ENCODE results near the gene PRKCH.

Gene PRKCH

DNA sequence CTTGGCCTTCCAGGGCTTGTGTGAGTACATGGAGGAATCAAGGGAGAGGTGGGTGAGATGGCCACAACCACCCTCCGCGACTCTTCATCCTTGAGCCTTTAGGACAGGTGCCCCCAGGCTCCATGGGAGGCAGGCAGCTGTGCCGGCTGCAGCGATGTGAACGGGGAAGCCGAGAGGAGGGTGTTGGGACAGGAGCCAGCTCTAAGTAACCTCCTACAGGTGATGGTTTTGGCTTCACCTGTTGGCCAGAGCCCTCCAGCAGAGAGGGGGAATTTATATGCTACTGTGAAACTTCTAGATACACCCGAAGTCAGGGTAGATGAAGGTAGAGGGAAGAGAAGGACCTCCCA lies 241.8 kb downstream of the PRKCH start:
- no peaks in the 10 kb centered on the region for H3K36me3 ChIP-seq (ENCODE audit: control insufficient read depth, insufficient read depth, low read length)
- no peak overlapping the region for H3K23ac ChIP-seq (ENCODE audit: low read length)
- no peak overlapping the region for H2AK5ac ChIP-seq (ENCODE audit: low read length)
- H3K9ac ChIP-seq (ENCODE audit: low read length) = no peak overlapping the region
- no peak overlapping the region for H4K8ac ChIP-seq (ENCODE audit: low read depth, low read length)
- H2BK120ac ChIP-seq (ENCODE audit: low read depth, low read length) = no peak overlapping the region
- H3K4me1 ChIP-seq (ENCODE audit: control insufficient read depth, low read depth, low read length) = peaks cover 4% of the 10 kb centered on the region
- no peak overlapping the region for H4K5ac ChIP-seq (ENCODE audit: low read length)
- peak overlapping the region; percentile 12 for H3K56ac ChIP-seq (ENCODE audit: low read length)
- H3K27ac ChIP-seq (ENCODE audit: low read depth, low read length) = no peak overlapping the region
- no peaks in the 10 kb centered on the region for H3K27me3 ChIP-seq (ENCODE audit: insufficient read depth, low read length, poor library complexity)
- H2BK5ac ChIP-seq (ENCODE audit: low read length) = no peak overlapping the region
- H3K79me2 ChIP-seq (ENCODE audit: control insufficient read depth, insufficient read depth, low read length) = no peaks in the 10 kb centered on the region
- no peak for DNase-seq
- WGBS (ENCODE audit: extremely low coverage, insufficient coverage, low lambda C conversion rate) = no CpG with 5 or more reads among the region's 7 CpGs
- no peak overlapping the region for H3K4me3 ChIP-seq (ENCODE audit: low read length)
- no peaks in the 10 kb centered on the region for H3K79me1 ChIP-seq (ENCODE audit: low read length)
- no peak overlapping the region for H2BK15ac ChIP-seq (replicated peaks; ENCODE audit: low read depth)
- H3K18ac ChIP-seq (ENCODE audit: low read length) = no peak overlapping the region
- H3K4ac ChIP-seq (ENCODE audit: low read depth, low read length) = no peak overlapping the region
- no peak overlapping the region for H3K4me2 ChIP-seq (ENCODE audit: low read length)

DNA sequence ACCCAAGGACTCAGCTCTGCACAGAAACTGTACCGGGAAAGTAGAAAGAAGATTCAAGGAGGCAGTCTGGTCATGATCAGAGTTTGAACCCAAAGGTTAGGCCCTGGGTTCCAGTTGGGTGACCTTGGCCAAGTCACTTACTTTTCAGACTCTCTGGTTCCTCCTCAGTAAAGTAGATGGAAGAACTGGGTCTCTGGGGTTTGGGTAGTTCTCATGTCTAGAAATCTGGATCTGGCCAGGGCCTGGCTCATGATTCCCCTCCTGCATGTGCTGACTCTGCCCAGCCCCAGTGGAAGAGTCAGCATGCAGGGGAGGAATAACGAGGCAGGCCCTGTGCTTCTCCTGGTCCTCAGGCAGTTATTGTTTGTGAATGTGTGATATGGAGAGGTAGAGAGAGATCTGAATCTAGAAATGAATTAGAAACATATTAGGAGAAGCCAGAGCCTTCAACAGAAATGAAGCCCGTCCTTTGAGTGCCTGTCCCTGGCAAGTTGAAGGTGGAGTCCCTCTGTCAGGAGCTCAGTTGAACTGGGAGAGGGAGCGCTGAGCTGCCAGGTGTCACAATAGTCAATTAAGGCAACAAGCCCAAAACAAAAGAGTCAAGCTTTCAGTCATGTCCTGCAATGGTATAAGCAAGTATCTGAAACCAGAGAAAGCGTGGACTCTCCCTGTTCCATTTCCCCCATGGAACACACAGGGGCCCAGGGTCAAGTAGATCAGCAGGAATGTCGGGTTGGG lies 242.7 kb downstream of the PRKCH start:
- no peak for DNase-seq
- Histone ChIP-seq H3K27me3 (ENCODE audit: insufficient read depth, low read length, poor library complexity) (no peaks in the 10 kb centered on the region), H2BK5ac (ENCODE audit: low read length) (no peak overlapping the region), H3K4ac (ENCODE audit: low read depth, low read length) (no peak overlapping the region), H2BK15ac (replicated peaks; ENCODE audit: low read depth) (no peak overlapping the region), H4K8ac (ENCODE audit: low read depth, low read length) (no peak overlapping the region), H3K23ac (ENCODE audit: low read length) (no peak overlapping the region), H2BK120ac (ENCODE audit: low read depth, low read length) (no peak overlapping the region), H3K9ac (ENCODE audit: low read length) (no peak overlapping the region), H4K5ac (ENCODE audit: low read length) (no peak overlapping the region), H3K4me3 (ENCODE audit: low read length) (no peak overlapping the region), H3K79me2 (ENCODE audit: control insufficient read depth, insufficient read depth, low read length) (no peaks in the 10 kb centered on the region), H3K36me3 (ENCODE audit: control insufficient read depth, insufficient read depth, low read length) (no peaks in the 10 kb centered on the region), H3K4me2 (ENCODE audit: low read length) (no peak overlapping the region), H2AK5ac (ENCODE audit: low read length) (no peak overlapping the region), H3K18ac (ENCODE audit: low read length) (no peak overlapping the region), H3K27ac (ENCODE audit: low read depth, low read length) (no peak overlapping the region), H3K79me1 (ENCODE audit: low read length) (no peaks in the 10 kb centered on the region), H3K56ac (ENCODE audit: low read length) (peak overlapping the region; percentile 6), H3K4me1 (ENCODE audit: control insufficient read depth, low read depth, low read length) (peaks cover 4% of the 10 kb centered on the region)
- no CpG with 5 or more reads among the region's 6 CpGs for WGBS (ENCODE audit: extremely low coverage, insufficient coverage, low lambda C conversion rate)

DNA sequence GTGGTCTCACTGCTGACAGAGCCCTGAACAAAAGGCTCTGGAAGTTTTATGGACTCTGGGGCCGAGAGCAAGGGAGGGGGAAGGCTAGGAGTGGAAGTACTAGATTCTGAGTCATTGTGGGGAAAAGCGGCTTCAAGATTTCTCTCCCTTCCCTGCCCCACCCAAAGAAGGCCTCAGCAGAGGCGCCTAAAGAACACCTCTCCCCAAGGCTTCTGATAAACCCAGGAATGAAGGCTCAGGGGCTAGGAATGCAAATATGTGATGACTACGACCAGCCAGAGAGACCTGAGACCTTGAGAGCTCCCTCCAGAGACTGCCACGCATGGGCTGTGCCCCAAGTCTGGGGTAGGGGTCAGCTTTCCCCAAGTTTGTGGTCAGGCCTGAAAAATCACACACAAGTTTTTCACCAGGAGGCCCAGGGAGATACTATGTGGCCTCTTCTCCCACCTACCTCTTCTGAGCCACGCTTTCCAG lies 243.3 kb downstream of the PRKCH start:
- peak overlapping the region; percentile 6 for H3K56ac ChIP-seq (ENCODE audit: low read length)
- no peaks in the 10 kb centered on the region for H3K27me3 ChIP-seq (ENCODE audit: insufficient read depth, low read length, poor library complexity)
- peaks cover 4% of the 10 kb centered on the region for H3K4me1 ChIP-seq (ENCODE audit: control insufficient read depth, low read depth, low read length)
- no peak overlapping the region for H2AK5ac ChIP-seq (ENCODE audit: low read length)
- no peaks in the 10 kb centered on the region for H3K79me2 ChIP-seq (ENCODE audit: control insufficient read depth, insufficient read depth, low read length)
- no peak overlapping the region for H3K4ac ChIP-seq (ENCODE audit: low read depth, low read length)
- no CpG with 5 or more reads among the region's 6 CpGs for WGBS (ENCODE audit: extremely low coverage, insufficient coverage, low lambda C conversion rate)
- peak; percentile 83 for DNase-seq
- no peak overlapping the region for H4K5ac ChIP-seq (ENCODE audit: low read length)
- H2BK5ac ChIP-seq (ENCODE audit: low read length) = no peak overlapping the region
- H3K9ac ChIP-seq (ENCODE audit: low read length) = no peak overlapping the region
- no peak overlapping the region for H2BK15ac ChIP-seq (replicated peaks; ENCODE audit: low read depth)
- no peak overlapping the region for H3K23ac ChIP-seq (ENCODE audit: low read length)
- H3K4me2 ChIP-seq (ENCODE audit: low read length) = no peak overlapping the region
- H3K79me1 ChIP-seq (ENCODE audit: low read length) = no peaks in the 10 kb centered on the region
- no peak overlapping the region for H3K18ac ChIP-seq (ENCODE audit: low read length)
- H4K8ac ChIP-seq (ENCODE audit: low read depth, low read length) = no peak overlapping the region
- H3K27ac ChIP-seq (ENCODE audit: low read depth, low read length) = no peak overlapping the region
- no peak overlapping the region for H2BK120ac ChIP-seq (ENCODE audit: low read depth, low read length)
- H3K36me3 ChIP-seq (ENCODE audit: control insufficient read depth, insufficient read depth, low read length) = no peaks in the 10 kb centered on the region
- no peak overlapping the region for H3K4me3 ChIP-seq (ENCODE audit: low read length)

DNA sequence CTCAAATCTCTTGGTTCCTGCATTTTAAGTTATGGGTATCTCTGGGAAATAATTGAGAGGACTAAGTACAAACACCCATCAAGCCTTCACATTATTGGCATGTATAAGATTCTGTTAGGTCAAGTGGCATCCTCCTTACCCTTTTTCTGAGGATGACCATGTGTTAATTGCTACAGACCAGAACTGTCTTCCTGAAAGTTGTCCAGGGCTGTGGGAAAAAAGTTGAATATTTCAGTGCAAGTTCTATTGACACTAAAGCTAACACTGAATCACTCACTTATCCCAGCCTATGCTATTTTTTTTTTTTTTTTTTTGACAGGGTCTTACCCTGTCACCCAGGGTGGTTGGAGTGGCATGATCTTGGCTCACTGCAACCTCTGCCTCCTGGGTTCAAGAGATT lies 243.8 kb downstream of the PRKCH start:
- H3K4ac ChIP-seq (ENCODE audit: low read depth, low read length) = no peak overlapping the region
- H4K8ac ChIP-seq (ENCODE audit: low read depth, low read length) = no peak overlapping the region
- no peaks in the 10 kb centered on the region for H3K79me2 ChIP-seq (ENCODE audit: control insufficient read depth, insufficient read depth, low read length)
- no peaks in the 10 kb centered on the region for H3K79me1 ChIP-seq (ENCODE audit: low read length)
- no peak overlapping the region for H3K27ac ChIP-seq (ENCODE audit: low read depth, low read length)
- H3K56ac ChIP-seq (ENCODE audit: low read length) = no peak overlapping the region
- no peak overlapping the region for H3K9ac ChIP-seq (ENCODE audit: low read length)
- H3K18ac ChIP-seq (ENCODE audit: low read length) = no peak overlapping the region
- no peak overlapping the region for H2AK5ac ChIP-seq (ENCODE audit: low read length)
- no peak overlapping the region for H2BK5ac ChIP-seq (ENCODE audit: low read length)
- no peak for DNase-seq
- no peaks in the 10 kb centered on the region for H3K27me3 ChIP-seq (ENCODE audit: insufficient read depth, low read length, poor library complexity)
- H4K5ac ChIP-seq (ENCODE audit: low read length) = no peak overlapping the region
- peaks cover 4% of the 10 kb centered on the region for H3K4me1 ChIP-seq (ENCODE audit: control insufficient read depth, low read depth, low read length)
- no peak overlapping the region for H3K4me3 ChIP-seq (ENCODE audit: low read length)
- no peak overlapping the region for H2BK120ac ChIP-seq (ENCODE audit: low read depth, low read length)
- H2BK15ac ChIP-seq (replicated peaks; ENCODE audit: low read depth) = no peak overlapping the region
- H3K36me3 ChIP-seq (ENCODE audit: control insufficient read depth, insufficient read depth, low read length) = no peaks in the 10 kb centered on the region
- no peak overlapping the region for H3K23ac ChIP-seq (ENCODE audit: low read length)
- H3K4me2 ChIP-seq (ENCODE audit: low read length) = no peak overlapping the region

DNA sequence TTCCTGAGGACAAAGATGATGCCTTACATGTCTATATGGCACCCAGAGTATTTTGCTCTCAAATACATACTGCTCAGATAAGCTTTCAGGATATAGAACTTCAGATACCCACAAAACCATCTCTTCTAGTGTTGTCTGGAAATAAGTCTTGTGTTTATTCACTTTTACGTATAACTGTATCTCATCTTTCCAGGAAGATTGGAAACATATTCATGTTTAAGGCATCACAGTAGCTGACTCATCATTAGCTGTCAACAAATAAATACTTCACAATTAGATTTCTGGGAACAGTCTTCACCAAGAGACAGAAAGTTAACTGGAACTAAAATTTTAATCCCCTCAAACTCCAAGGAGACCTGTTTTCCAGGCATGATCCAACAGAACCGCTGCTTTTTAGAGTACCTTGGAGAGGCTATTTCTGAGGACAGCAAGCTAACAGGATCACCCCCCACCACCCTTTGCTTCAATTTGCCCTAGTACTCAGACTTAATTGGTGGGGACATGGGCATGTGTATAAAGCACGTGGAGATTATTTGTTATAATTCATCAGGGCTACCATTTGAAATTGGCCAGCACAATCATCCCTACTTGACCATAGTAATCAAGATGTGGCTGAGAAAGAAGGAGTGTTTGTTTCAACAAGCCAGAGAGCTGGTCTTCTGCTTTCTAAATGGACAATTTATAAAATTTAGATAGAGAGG lies 244.6 kb downstream of the PRKCH start:
- no peaks in the 10 kb centered on the region for H3K27me3 ChIP-seq (ENCODE audit: insufficient read depth, low read length, poor library complexity)
- no peaks in the 10 kb centered on the region for H3K79me1 ChIP-seq (ENCODE audit: low read length)
- no peak overlapping the region for H3K23ac ChIP-seq (ENCODE audit: low read length)
- H3K79me2 ChIP-seq (ENCODE audit: control insufficient read depth, insufficient read depth, low read length) = no peaks in the 10 kb centered on the region
- H3K36me3 ChIP-seq (ENCODE audit: control insufficient read depth, insufficient read depth, low read length) = no peaks in the 10 kb centered on the region
- H3K4me1 ChIP-seq (ENCODE audit: control insufficient read depth, low read depth, low read length) = peaks cover 4% of the 10 kb centered on the region
- no peak overlapping the region for H3K18ac ChIP-seq (ENCODE audit: low read length)
- no peak overlapping the region for H3K4me3 ChIP-seq (ENCODE audit: low read length)
- H3K4me2 ChIP-seq (ENCODE audit: low read length) = no peak overlapping the region
- no peak overlapping the region for H4K5ac ChIP-seq (ENCODE audit: low read length)
- no peak overlapping the region for H3K27ac ChIP-seq (ENCODE audit: low read depth, low read length)
- no CpG with 5 or more reads among the region's 3 CpGs for WGBS (ENCODE audit: extremely low coverage, insufficient coverage, low lambda C conversion rate)
- H2BK120ac ChIP-seq (ENCODE audit: low read depth, low read length) = no peak overlapping the region
- no peak overlapping the region for H2BK5ac ChIP-seq (ENCODE audit: low read length)
- H2BK15ac ChIP-seq (replicated peaks; ENCODE audit: low read depth) = no peak overlapping the region
- no peak overlapping the region for H3K56ac ChIP-seq (ENCODE audit: low read length)
- DNase-seq = no peak
- no peak overlapping the region for H3K9ac ChIP-seq (ENCODE audit: low read length)
- no peak overlapping the region for H2AK5ac ChIP-seq (ENCODE audit: low read length)
- no peak overlapping the region for H4K8ac ChIP-seq (ENCODE audit: low read depth, low read length)
- no peak overlapping the region for H3K4ac ChIP-seq (ENCODE audit: low read depth, low read length)
